GM12892 (cell line): ENCODE measurements around the gene ESR1.

Source experiments
- POLR2A ChIP-seq: IDR thresholded peaks from 2 replicates; pipeline ENCODE4 v1.6.1; 2011; ENCODE audit warnings: low read depth, low read length, control low read depth
- TAF1 ChIP-seq: IDR thresholded peaks from 2 replicates; pipeline ENCODE4 v1.6.1; 2011; ENCODE audit warnings: low read depth, mild to moderate bottlenecking, control low read depth, low read length, borderline replicate concordance

DNA sequence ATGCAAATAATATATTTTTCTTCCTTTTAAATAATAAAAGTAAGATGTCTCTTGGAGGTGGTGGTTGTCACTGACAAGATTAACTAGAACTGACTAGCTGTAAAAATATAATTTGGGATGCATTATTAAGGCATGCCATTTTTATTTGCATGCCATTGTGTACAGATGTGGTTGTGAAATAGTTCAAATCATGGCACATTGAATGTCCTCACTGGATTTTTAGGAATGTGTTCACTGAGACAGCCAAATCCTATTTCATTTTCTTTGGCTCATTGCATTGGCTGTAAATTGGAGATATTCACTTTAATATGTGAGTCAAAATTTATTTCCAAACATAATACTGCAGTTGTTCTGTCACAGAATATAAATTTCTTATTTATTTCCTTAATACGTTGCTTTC, 62.3 kb downstream of the ESR1 start:
- TF ChIP-seq POLR2A: no peak
- TF ChIP-seq TAF1: no peak
